GM12878 (cell line): ENCODE measurements around the gene PKP4. TPM values are rescaled to one million over a fixed set of nuclear protein-coding genes. Genes with fewer than 3 reads are reported as not detected.

Experiments
- ATAC-seq: fragments of 200-7000 bp; cut with Tn5 transposase; 3 replicates; pipeline ENCODE4 v1.9.1; 2020; ENCODE audit warnings: mild to moderate bottlenecking, moderate library complexity
- BruUV-seq: library from RNA; stranded (reverse); fragments of 400-500 nt; replicated peaks from 2 replicates; lab custom pipeline; 2021; lab: Mats Ljungman, UMichigan
- CTCF ChIA-PET: fragments of 300-600 bp; sonication (Branson Sonifier 250); formaldehyde crosslinking; extraction: SDS; loops from one replicate; lab custom pipeline; 2021; ENCODE audit warnings: inconsistent platforms; lab: Yijun Ruan, JAX
- POLR2A ChIA-PET: fragments of 350-600 bp; formaldehyde crosslinking; extraction: SDS; loops from one replicate; lab custom pipeline; 2021; ENCODE audit warnings: inconsistent platforms; lab: Charles Lee
- RAD21 ChIA-PET: fragments of 300-600 bp; sonication (Branson Sonifier 250); formaldehyde crosslinking; loops from one replicate; lab custom pipeline; 2023; ENCODE audit warnings: antibody characterized with exemption; ENCODE audit not compliant: unreplicated experiment; lab: Charles Lee
- SMC1A ChIA-PET: fragments of 300-600 bp; sonication (Branson Sonifier 250); formaldehyde crosslinking; loops from one replicate; lab custom pipeline; 2023; ENCODE audit not compliant: unreplicated experiment, uncharacterized antibody; lab: Charles Lee
- DNase-seq: peaks from one replicate; pipeline ENCODE4 v3.0.0-alpha.2; 2011; ENCODE audit warnings: low read depth, low spot score
- FAIRE-seq: peaks from 3 replicates; lab custom pipeline; 2011; peaks lifted over from hg19 to GRCh38; lab: Jason Lieb, UNC
- H2AFZ ChIP-seq: 2 replicates; pipeline ENCODE4 v1.6.0; 2011; ENCODE audit warnings: low read depth, low read length, control low read depth; ENCODE audit not compliant: control insufficient read depth
- H3K27ac ChIP-seq: 2 replicates; pipeline ENCODE4 v1.5.1; 2011; ENCODE audit warnings: control low read depth; ENCODE audit not compliant: control insufficient read depth, insufficient read depth
- H3K27me3 ChIP-seq, 2 experiments: replicated peaks in 1 of 2; 2 replicates each; pipeline versions ENCODE4 v1.6.0 to v1.6.1; 2011; ENCODE audit warnings: low read length in 1 of 2; ENCODE audit not compliant: control insufficient read depth in 2 of 2, insufficient read depth in 2 of 2
- H3K36me3 ChIP-seq, 2 experiments: 2 replicates each; pipeline ENCODE4 v1.5.1; 2011; ENCODE audit warnings: low read length in 1 of 2; ENCODE audit not compliant: control insufficient read depth in 2 of 2, insufficient read depth in 2 of 2
- H3K4me1 ChIP-seq: 2 replicates; pipeline ENCODE4 v1.6.1; 2011; ENCODE audit warnings: mild to moderate bottlenecking, low read length, moderate library complexity, mixed read lengths; ENCODE audit not compliant: control insufficient read depth, insufficient read depth
- H3K4me2 ChIP-seq: 2 replicates; pipeline ENCODE4 v1.6.0; 2011; ENCODE audit warnings: control low read depth; ENCODE audit not compliant: control insufficient read depth, insufficient read depth
- H3K4me3 ChIP-seq: fragments of 200-600 bp; sonication (generic); 2 replicates; pipeline ENCODE4 v1.5.1; 2016
- H3K79me2 ChIP-seq: 2 replicates; pipeline ENCODE4 v1.6.0; 2011; ENCODE audit warnings: low read length; ENCODE audit not compliant: control insufficient read depth, insufficient read depth
- H3K9ac ChIP-seq: 2 replicates; pipeline ENCODE4 v1.8.0; 2011; ENCODE audit warnings: low read length, control low read depth, mixed read lengths; ENCODE audit not compliant: control insufficient read depth, insufficient read depth
- H3K9me3 ChIP-seq: replicated peaks from 3 replicates; pipeline ENCODE4 v1.5.1; 2011; ENCODE audit warnings: mild to moderate bottlenecking, low read length; ENCODE audit not compliant: control insufficient read depth, insufficient read depth
- H4K20me1 ChIP-seq: 2 replicates; pipeline ENCODE4 v1.6.0; 2011; ENCODE audit not compliant: control insufficient read depth, insufficient read depth
- MTA2 ChIP-seq: fragments of 450-650 bp; IDR thresholded peaks from 2 replicates; pipeline ENCODE4 v1.6.1; 2016; ENCODE audit warnings: low read depth, mild to moderate bottlenecking, moderate library complexity
- RELA ChIP-seq: fragments of 450-650 bp; IDR thresholded peaks from 2 replicates; pipeline ENCODE4 v1.8.0; 2014; ENCODE audit warnings: borderline replicate concordance; ENCODE audit not compliant: partially characterized antibody
- RUNX3 ChIP-seq: IDR thresholded peaks from 2 replicates; pipeline ENCODE4 v1.6.1; 2012; ENCODE audit warnings: low read length, inconsistent platforms
- SIX5 ChIP-seq: IDR thresholded peaks from 2 replicates; pipeline ENCODE4 v1.6.1; 2011; ENCODE audit warnings: mild to moderate bottlenecking, low read depth, low read length, moderate library complexity; ENCODE audit not compliant: severe bottlenecking
- SPI1 ChIP-seq: IDR thresholded peaks from 2 replicates; pipeline ENCODE4 v1.6.1; 2011; ENCODE audit warnings: low read depth, mild to moderate bottlenecking, low read length, moderate library complexity, borderline replicate concordance; ENCODE audit not compliant: insufficient read depth
- ZNF384 ChIP-seq: IDR thresholded peaks from 2 replicates; pipeline ENCODE4 v1.6.1; 2012; ENCODE audit warnings: low read depth, mild to moderate bottlenecking, low read length, improper control_type of control experiment, borderline replicate concordance
- WGBS: methylation state at CpG from one replicate; pipeline ENCODE4 v1.1.6; 2016; ENCODE audit warnings: low lambda C conversion rate; ENCODE audit not compliant: insufficient replicate concordance, insufficient coverage; ENCODE audit errors: missing lambda C conversion rate; 5-methylcytosine and 5-hydroxymethylcytosine counted together
- in situ Hi-C: fragments of 300-500 bp; cut with MboI; formaldehyde crosslinking; loops from 9 replicates; pipeline ENCODE4 v1.14.3; 2018; ENCODE audit warnings: mixed read lengths
- intact Hi-C: fragments of 100-400 bp; cut with micrococcal nuclease; formaldehyde crosslinking; loops from one replicate; pipeline ENCODE4 v1.14.2; 2022; ENCODE audit not compliant: unreplicated experiment
- polyA plus RNA-seq, 11 experiments: library from polyadenylated mRNA; depleted of rRNA in 4 of 11; unstranded in 6 of 11; stranded (reverse) in 5 of 11; fragments of >200 nt; fragmentation: Nextera tagmentation in 4 of 11; fragmentation: Illumina TruSeq in 1 of 11; extraction: Ambion mirVana in 4 of 11; extraction: Trizol in 1 of 11; gene quantifications; 1 replicate in 1 of 11; 2 replicates in 10 of 11; pipeline versions ENCODE4 v1.2.1 to v1.2.3, GENCODE V29; 2011 to 2016; ENCODE audit warnings: inconsistent platforms in 2 of 11, missing spikeins in 2 of 11, low read depth in 1 of 11
- total RNA-seq, 4 experiments: library from RNA; depleted of rRNA in 3 of 4; stranded (reverse); fragments of >200 nt in 3 of 4; fragmentation: Illumina TruSeq in 1 of 4; extraction: Trizol in 1 of 4; gene quantifications; 2 replicates each; pipeline versions ENCODE4 v1.2.1 to v1.2.3, GENCODE V29; 2013 to 2021

The PKP4 gene
- total and polyA plus RNA-seq, 10 of the 15 experiments (the other 5 are each of a cell fraction or from before 2014, with no cell fraction given): 4.8 to 35.8 (median 17.7) TPM

DNA sequence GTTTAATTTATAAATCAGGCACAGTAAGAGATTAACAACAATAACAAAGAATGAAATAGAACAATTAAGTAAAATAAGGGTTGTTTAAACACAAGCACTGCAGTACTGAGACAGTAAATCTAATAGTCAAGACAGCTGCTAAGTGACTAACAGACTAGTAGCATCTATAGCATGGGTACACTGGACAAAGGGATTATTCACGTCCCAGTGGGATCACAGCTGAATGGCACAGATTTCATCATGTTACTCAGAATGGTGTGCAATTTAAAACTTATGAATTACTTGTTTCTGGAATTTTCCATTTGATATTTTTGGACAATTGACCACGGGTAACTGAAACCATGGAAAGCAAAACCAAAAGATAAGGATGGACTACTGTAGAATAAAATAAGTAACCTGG lies 176.5 kb downstream of the PKP4 start:
- no peak overlapping the region for H2AFZ ChIP-seq
- no peak overlapping the region for H3K4me2 ChIP-seq
- ATAC-seq: no peak
- in situ Hi-C loops (no loop called here), intact Hi-C loops (no loop called here)
- H4K20me1 ChIP-seq: no peaks in the 10 kb centered on the region
- H3K9ac ChIP-seq: no peak overlapping the region
- WGBS: 97% methylated on average over 2 of the region's 2 CpGs
- ChIA-PET CTCF (no interaction called here), POLR2A (no interaction called here), RAD21 (no interaction called here), SMC1A (no interaction called here)
- H3K4me1 ChIP-seq: no peaks in the 10 kb centered on the region
- no TSS peak for BruUV-seq
- no peaks in the 10 kb centered on the region for H3K27me3 ChIP-seq
- H3K27ac ChIP-seq: no peak overlapping the region
- FAIRE-seq: no peak
- H3K79me2 ChIP-seq: no peaks in the 10 kb centered on the region
- TF ChIP-seq MTA2 (no peak), RELA (no peak), SIX5 (no peak), ZNF384 (no peak), RUNX3 (no peak)
- no peak overlapping the region for H3K4me3 ChIP-seq
- no peaks in the 10 kb centered on the region for H3K9me3 ChIP-seq
- no peak for DNase-seq
- peaks cover 0 to 3% of the 10 kb centered on the region in 2 experiments; a peak in 1 of 4 replicates for H3K36me3 ChIP-seq

DNA sequence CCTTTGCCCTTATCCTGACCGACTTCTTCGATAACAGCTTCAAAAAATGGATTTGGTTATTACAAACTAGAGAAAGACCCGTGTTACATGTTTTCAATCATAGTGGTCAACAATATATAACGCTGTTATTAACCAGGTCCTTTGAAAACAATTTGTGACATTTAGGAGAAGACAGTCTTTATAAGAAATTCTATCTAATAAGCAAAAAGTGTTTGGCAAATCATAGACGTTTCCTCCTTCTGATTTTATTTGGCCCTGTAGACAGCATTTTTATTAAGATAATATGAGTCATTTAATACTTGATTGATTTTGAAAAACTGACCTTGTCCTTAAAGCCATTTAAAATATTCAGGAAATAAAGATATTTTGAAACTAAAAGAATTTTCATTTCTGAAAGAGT lies 177.9 kb downstream of the PKP4 start:
- Histone ChIP-seq H3K79me2 (no peaks in the 10 kb centered on the region), H3K9me3 (no peaks in the 10 kb centered on the region), H3K4me2 (no peak overlapping the region), H4K20me1 (no peaks in the 10 kb centered on the region), H3K36me3 (peaks cover 0 to 3% of the 10 kb centered on the region in 2 experiments; a peak in 1 of 4 replicates), H2AFZ (no peak overlapping the region), H3K27me3 (no peaks in the 10 kb centered on the region), H3K9ac (no peak overlapping the region), H3K4me1 (no peaks in the 10 kb centered on the region), H3K27ac (no peak overlapping the region), H3K4me3 (no peak overlapping the region)
- intact Hi-C loops (no loop called here), in situ Hi-C loops (no loop called here)
- FAIRE-seq (no peak), DNase-seq (no peak), ATAC-seq (no peak)
- WGBS: 84% methylated on average over 5 of the region's 5 CpGs
- TF ChIP-seq SPI1: no peak
- ChIA-PET SMC1A (interaction anchor here (1.0 to 2.2 kb wide), 2 partner anchors 12 to 101 kb away, joined by 4 read pairs; no protein-coding TSS in a partner anchor), RAD21 (no interaction called here), CTCF (interaction anchor here (1.4 kb wide), 1 partner anchor 16 kb away, joined by 4 read pairs; no protein-coding TSS in a partner anchor), POLR2A (no interaction called here)
- BruUV-seq: no TSS peak
